ENCODE measurements around the gene MYH14.
A peak's percentile ranks its signal among the peaks of the same experiment; 100 is the strongest.

The MYH14 gene

DNA sequence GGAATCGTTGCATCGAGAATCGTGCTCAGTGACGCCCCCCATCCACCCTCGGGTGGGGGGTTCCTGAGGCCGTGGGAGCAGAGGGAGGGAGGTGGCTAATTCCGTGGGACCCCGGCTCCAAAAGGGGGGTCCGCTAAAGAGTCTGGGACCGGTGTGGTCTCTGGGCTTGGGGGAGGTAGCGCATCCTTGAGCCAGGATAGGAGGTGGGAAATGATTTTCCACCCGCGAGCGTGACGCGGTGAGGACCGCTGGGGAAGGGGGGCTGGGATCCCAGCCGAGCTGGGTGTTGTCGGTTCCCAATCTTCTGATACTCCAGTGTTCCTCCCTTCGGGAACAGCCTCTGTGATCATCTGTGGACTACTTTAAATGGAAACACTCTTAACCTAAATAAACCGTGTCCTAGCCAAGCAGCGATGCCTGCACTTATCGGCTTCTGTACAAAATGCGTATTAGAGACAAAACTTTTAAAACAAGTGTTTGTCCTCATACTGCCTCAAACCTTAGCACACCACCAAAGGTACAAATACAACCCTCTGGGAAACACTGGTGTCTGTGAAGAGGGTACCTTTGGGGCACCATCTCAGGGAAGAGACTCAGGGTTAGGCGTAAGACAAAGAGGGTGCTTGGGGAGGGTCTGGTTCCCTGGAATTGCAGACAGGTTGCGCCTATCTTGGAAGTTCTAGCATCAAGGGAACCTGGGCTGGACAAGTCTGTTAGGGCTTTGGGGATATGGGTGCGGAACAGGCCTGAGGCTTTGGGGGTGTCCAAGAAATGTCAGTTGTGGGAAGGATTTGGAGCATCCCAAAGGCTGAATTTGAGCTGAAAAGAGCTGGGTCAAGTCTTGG is 109.8 kb downstream of the MYH14 start:
- FAIRE-seq = no peak
- DNase-seq (ENCODE audit: insufficient read length, low spot score) = no peak
- no peak for TF ChIP-seq POLR2A (IDR thresholded peaks at IDR 0.05; ENCODE audit: low read depth, low read length)

DNA sequence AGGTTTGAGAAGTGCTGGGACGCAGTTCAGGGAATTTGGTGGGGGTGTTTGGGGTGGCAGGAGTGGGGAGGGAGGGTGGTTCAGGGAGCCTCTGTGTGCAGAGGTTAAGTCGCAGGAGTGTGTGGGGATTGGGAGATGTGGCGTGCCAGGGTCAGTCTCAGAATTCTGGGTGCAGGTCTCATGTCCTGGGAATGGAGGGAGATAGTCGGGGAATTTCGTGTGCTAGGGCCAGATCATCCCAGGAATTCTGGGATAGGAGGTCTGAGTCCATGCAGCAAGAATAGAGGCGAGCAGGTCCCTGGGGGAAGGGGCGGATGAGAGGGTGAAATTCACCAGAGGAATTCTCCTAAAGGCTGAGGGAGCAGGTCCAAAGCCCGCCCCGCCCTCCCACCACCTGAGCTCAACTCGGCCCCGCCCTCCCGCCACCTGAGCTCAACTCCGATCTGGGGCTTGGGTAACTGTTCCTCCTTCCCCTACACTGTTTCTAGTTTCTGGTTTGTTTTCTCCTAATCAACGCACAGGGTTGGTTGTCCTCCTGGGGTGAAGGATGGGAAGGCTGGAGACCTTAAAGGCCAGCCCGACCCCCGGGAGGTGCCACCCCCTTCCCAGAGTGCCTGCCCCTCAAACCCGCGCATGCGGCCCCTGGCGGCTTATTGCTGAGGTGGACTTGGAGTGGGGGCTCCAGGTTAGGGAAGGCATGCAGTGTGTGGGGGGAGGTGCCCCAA is 110.6 kb downstream of the MYH14 start:
- DNase-seq (ENCODE audit: insufficient read length, low spot score) = no peak
- TF ChIP-seq POLR2A (IDR thresholded peaks at IDR 0.05; ENCODE audit: low read depth, low read length) = no peak

DNA sequence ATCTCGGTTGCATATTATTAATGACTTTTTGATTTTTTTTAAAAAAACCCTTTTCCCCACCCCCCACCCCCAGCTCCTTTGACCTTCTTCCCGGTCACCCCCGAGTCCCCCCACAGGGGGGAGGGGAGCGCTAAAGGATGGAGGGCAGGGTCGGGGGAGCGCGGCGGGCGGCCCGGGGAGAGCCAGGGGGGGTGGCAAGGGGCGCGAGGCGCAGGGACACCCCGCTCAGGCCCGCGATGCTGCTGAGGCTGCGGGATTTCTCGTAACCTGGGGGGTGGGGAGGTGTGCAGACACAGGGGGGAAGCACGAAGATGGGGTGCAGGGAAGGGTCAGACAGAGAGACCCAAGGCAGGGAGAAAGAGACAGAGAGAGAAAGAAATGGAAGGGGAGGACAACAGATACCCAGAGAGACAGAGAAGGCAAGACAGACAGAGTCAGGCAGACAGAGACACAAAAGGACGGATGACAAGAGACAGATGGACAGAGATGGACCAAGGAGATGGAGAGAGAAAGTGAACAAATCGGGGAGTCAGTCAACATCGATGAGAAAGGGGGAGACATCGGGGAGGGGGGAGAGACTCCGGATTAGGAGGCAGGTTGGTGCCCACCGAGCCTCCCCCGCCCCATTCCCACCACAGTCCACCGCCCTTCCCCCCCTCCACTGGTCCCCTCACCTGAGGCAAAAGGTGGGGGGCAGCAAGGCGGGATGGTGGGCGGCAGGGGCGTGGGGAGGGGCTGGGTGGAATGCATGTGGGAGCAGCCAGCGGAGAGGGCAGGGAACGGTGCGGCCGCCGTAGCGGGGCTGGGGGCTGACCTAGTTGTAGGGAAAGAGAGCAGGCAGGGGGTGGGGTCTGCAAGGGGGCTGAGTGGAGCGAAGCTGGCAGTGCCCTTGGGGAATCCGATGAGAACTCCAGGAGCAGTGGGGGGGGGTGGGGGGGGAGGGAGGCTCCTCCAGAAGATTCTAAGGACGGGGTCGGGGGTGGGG is 111.6 kb downstream of the MYH14 start:
- no peak; the same call in 1 of the 2 replicates for TF ChIP-seq POLR2A (IDR thresholded peaks at IDR 0.05; ENCODE audit: low read depth, low read length)
- DNase-seq (ENCODE audit: insufficient read length, low spot score) (no peak), FAIRE-seq (no peak)

More for the DNA sequence above, 110.6 kb downstream of the MYH14 start:
- FAIRE-seq = no peak

DNA sequence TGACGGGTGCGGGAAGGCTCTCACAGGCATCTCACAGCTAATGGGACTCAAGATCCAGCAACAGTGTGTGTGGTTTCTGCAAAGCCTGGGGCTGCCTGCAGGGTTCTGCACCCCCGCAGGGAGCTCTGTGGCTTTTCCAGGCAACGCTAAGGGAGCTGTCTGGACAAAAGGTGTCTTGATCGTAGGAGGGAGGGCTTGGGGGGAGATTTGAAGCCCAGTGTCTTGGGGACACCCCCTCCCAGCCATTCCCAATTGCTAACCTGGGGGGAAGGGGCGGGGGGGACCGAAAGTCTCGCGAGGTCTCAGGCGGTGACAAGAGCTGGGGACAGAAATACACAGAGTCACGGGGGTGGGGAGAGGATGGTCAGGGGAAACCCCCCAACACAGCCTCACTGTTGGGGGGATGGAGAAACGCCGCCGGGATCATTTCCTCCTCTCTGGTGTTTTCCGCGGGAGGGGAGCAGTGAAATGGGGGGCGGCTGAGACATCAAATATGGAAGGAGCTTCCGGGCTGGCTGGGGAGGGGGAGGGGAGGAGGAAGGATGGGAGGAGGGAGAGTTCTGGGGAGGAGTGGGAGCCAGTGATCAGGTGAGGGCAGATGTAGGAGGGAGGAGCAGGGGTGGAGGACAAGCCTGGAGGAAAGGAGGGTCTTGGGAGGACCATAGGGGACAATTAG is 112.5 kb downstream of the MYH14 start:
- TF ChIP-seq POLR2A (IDR thresholded peaks at IDR 0.05; ENCODE audit: low read depth, low read length) = no peak
- FAIRE-seq (no peak), DNase-seq (ENCODE audit: insufficient read length, low spot score) (peak; percentile 81)

DNA sequence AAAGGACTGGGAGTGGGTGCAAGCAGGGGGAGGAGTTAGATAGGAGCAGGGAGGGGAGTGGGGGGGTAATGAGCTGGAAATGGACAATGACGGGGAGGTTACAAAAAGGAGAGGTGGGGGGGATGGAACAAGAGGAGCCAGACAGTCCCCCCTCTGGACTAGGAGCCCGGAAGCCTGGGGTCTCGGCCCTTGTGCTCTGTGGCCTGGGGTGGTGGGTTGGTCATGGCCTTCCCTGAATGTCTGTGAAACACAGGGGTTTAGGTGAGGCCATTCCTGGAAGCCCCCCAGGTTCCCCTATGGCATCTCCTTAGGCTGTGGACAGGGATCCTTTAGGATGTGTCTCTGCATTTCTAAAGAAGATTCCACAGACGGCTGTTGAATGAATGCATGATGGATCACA is 113.7 kb downstream of the MYH14 start:
- TF ChIP-seq POLR2A (IDR thresholded peaks at IDR 0.05; ENCODE audit: low read depth, low read length) = no peak
- FAIRE-seq (no peak), DNase-seq (ENCODE audit: insufficient read length, low spot score) (no peak)

DNA sequence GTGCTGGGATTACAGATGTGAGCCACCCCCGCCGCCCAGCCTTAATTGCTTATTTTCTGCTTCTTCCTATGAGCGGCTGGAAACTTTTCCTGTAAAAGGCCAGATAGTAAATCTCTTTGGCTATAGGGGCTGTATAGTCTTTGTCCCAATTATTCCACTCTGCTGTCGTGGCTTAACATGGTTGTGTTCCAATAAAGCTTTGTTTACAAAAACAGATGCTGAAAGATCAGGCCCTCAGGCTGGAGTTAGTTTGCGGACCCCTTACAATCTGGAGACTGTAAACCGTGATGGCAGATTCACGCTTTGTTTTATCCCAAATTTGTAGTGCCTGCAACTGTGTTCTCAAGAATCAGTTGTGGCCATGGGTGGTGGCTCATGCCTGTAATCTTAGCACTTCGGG is 115.0 kb downstream of the MYH14 start:
- FAIRE-seq = no peak
- DNase-seq (ENCODE audit: insufficient read length, low spot score) = no peak
- TF ChIP-seq POLR2A (IDR thresholded peaks at IDR 0.05; ENCODE audit: low read depth, low read length) = no peak

DNA sequence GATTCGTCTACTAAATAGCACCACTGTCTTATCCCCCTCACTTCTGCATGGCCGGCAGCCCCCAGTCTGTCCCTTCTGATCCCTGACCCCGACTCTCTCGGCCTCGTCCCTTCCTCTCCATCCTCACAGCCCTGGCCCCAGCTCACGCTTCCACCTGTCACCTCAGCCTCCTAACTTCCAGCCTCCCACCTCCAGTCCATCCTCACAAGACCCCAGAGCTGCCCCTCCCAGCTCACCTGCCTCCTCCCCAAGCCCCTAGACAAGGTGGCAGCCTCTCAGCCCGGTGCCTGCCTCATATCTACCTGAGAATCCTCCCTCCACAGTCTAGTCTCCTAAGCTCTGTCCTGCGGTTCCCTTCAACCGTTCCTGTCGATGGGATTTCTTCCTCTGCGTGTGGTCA is 115.7 kb downstream of the MYH14 start:
- DNase-seq (ENCODE audit: insufficient read length, low spot score) (no peak), FAIRE-seq (no peak)
- no peak for TF ChIP-seq POLR2A (IDR thresholded peaks at IDR 0.05; ENCODE audit: low read depth, low read length)

DNA sequence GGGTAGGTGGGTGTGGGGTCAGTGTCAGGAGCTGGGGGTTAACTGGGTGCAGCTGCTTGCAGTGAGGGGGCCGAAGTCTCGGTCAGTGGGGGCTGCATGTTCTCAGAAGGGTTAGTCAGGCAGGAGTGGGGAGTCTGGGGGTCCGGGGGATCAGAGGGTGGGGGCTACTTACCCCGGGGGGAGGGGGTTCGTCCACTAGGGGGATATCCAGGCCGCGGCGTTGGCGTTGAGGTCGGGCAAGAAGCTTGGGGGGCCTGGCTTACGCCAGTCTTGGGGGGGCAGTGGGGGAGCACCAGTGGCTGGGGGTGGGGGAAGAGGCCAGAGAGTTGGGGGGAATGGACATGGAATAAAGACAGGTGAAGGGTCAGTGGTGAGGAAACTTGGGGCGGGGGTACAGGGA is 116.6 kb downstream of the MYH14 start:
- DNase-seq (ENCODE audit: insufficient read length, low spot score) = no peak
- no peak for FAIRE-seq
- no peak for TF ChIP-seq POLR2A (IDR thresholded peaks at IDR 0.05; ENCODE audit: low read depth, low read length)

DNA sequence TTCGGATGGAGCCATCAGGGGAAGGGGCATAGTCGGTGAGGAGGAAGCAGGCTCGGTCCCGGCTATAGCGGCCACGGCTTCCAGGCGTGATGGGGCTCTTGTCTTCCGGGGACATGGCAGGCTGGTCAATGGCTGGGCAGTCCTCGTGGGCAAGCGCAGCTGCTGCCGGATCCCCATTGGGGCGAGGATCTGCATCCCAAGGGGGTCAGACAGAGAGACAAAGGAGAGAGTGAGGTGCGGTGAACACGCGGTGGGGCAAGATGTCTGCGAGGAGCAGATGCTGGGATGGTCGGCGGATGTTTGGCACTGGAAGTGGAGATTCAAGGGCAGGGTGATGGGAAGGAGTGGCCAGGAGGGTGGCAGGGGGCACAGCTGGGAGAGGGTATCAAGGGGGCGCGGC is 117.2 kb downstream of the MYH14 start:
- DNase-seq (ENCODE audit: insufficient read length, low spot score) (no peak), FAIRE-seq (no peak)
- no peak for TF ChIP-seq POLR2A (IDR thresholded peaks at IDR 0.05; ENCODE audit: low read depth, low read length)

DNA sequence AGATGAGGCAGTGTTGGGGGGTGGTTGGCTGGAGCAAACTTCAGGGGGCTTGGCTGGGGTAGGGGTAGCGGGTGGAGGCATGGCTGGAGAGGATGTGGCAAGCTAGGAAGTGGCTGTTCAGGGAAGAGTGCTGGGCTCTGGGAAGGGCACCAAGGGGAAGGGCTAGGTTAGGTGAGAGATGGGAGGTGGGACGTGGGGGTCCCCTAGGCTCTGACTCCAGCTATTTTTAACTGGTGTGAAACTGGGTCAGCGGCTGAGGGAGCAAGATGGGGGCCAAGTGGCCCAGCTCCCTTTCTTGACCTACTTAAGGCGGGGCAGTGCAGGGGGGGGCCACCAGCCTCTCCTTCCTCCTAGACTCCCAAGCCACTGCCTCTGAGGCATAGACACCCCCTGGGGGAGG is 118.4 kb downstream of the MYH14 start:
- DNase-seq (ENCODE audit: insufficient read length, low spot score) (no peak), FAIRE-seq (no peak)
- TF ChIP-seq POLR2A (IDR thresholded peaks at IDR 0.05; ENCODE audit: low read depth, low read length) = no peak

DNA sequence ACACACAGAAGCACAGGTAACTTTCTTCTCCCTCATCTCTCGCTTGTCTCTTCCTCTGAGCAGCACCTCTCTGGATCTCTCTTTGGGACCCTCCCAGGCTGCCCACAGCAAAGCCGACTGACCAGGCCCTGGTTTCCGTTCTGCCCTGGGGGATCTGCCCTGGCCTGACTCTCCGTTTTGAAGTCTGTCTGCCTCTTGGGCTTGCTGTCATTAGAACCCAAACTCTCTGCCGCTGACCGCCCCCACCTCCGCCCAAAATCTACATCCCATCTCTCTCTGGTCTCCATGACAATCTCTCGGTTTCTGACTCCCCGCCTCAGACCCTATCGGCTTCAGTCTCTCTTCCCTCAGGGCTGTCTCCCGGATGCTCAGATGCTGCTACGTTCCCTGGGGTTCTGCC is 118.8 kb downstream of the MYH14 start:
- FAIRE-seq (no peak), DNase-seq (ENCODE audit: insufficient read length, low spot score) (no peak)
- TF ChIP-seq POLR2A (IDR thresholded peaks at IDR 0.05; ENCODE audit: low read depth, low read length) = no peak

DNA sequence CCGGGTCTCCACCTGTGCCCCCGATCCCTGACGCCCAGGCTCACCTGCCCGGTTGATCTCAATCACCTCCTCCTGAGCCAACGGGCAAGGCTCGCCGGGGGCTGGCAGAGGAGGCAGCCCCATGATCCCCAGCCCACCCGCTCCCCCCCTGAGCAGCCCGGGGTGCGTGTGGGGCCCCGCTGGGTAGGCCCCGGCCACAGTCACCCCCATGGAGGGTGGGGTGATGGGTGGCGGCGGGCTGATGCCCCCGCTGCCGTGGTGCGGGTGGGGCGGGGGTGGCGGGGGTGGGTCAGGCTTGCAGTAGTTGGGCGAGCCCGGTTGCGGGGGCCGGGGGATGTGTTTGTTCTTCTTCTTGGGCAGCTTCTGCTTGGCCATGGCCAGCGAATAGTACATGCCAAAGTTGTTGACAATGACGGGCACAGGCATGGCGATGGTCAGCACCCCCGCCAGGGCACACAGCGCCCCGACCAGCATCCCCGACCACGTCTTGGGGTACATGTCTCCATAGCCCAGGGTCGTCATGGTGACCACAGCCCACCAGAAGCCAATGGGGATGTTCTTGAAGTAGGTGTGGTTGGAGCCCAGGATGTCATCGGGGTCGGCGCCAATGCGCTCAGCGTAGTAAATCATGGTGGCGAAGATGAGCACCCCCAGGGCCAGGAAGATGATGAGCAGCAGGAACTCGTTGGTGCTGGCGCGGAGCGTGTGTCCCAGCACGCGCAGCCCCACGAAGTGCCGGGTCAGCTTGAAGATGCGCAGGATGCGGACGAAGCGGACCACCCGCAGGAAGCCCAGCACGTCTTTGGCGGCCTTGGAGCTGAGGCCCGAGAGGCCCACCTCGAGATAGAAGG is 119.7 kb downstream of the MYH14 start:
- DNase-seq (ENCODE audit: insufficient read length, low spot score) = no peak
- no peak for FAIRE-seq
- no peak for TF ChIP-seq POLR2A (IDR thresholded peaks at IDR 0.05; ENCODE audit: low read depth, low read length)

DNA sequence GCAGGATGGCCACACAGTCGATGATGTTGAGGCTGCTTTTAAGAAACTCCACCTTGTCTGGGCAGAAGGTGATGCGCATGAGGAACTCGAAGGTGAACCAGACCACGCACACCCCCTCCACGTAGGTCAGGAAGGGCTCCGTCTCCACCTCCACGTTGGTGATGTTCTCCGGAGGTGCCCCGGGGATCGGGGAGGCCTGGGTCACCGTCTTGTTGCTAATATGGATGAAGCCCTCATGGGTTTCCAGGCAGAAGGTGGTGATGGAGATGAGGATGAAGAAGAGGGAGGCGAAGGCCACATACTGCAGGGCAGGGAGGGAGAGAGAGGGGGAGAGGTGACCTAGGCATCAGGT is 120.3 kb downstream of the MYH14 start:
- no peak for TF ChIP-seq POLR2A (IDR thresholded peaks at IDR 0.05; ENCODE audit: low read depth, low read length)
- no peak for FAIRE-seq
- DNase-seq (ENCODE audit: insufficient read length, low spot score) = no peak
